CD4-positive, CD25-positive, alpha-beta regulatory T cell (primary cell): Measurements from ENCODE around the gene CMIP. TPM values are rescaled to one million over a fixed set of nuclear protein-coding genes. Genes with fewer than 3 reads are reported as not detected.

Experiments used
- ATAC-seq, 2 donors: fragments of 150-1000 bp; cut with Tn5 transposase; one replicate each; pipeline ENCODE4 v1.10.0; 2021; ENCODE audit warnings: low read depth in 2 of 2, moderate number of reproducible peaks in 2 of 2, moderate library complexity in 1 of 2
- DNase-seq, 3 donors: peaks; one replicate each; pipeline versions ENCODE4 v3.0.0 to v3.0.0-alpha.2; 2012 to 2022; ENCODE audit warnings: mixed read lengths in 1 of 3
- H3K27ac ChIP-seq: one replicate; pipeline ENCODE4 v1.7.0; 2013; ENCODE audit warnings: mild to moderate bottlenecking, low read length; ENCODE audit not compliant: insufficient read depth, poor library complexity, severe bottlenecking
- H3K27me3 ChIP-seq: one replicate; pipeline ENCODE4 v1.7.0; 2013; ENCODE audit warnings: low read length; ENCODE audit not compliant: control insufficient read depth, insufficient read depth
- H3K36me3 ChIP-seq: one replicate; pipeline ENCODE4 v1.7.0; 2013; ENCODE audit warnings: mild to moderate bottlenecking, low read length, moderate library complexity; ENCODE audit not compliant: control insufficient read depth, insufficient read depth
- H3K4me1 ChIP-seq: 2 replicates; pipeline ENCODE4 v1.7.0; 2013; ENCODE audit warnings: mild to moderate bottlenecking, low read length; ENCODE audit not compliant: insufficient read depth, control insufficient read depth, poor library complexity, severe bottlenecking
- H3K4me3 ChIP-seq: one replicate; pipeline ENCODE4 v1.7.0; 2013; ENCODE audit warnings: low read depth, mild to moderate bottlenecking, low read length, moderate library complexity
- H3K9me3 ChIP-seq, 2 experiments: 1 replicate in 1 of 2; 2 replicates in 1 of 2; pipeline ENCODE4 v1.7.0; 2013; ENCODE audit warnings: low read length in 2 of 2, mild to moderate bottlenecking in 1 of 2, moderate library complexity in 1 of 2; ENCODE audit not compliant: control insufficient read depth in 2 of 2
- H3K27ac Mint-ChIP-seq, 3 donors: one replicate each; pipeline ENCODE4 v1.8.0; 2020 to 2022; ENCODE audit warnings: mild to moderate bottlenecking in 3 of 3, mixed read lengths in 3 of 3, moderate library complexity in 2 of 3
- H3K27me3 Mint-ChIP-seq: one replicate; pipeline ENCODE4 v1.8.0; 2022; ENCODE audit warnings: mild to moderate bottlenecking, mixed read lengths
- H3K36me3 Mint-ChIP-seq: one replicate; pipeline ENCODE4 v1.8.0; 2020; ENCODE audit warnings: mixed read lengths
- H3K4me1 Mint-ChIP-seq, 4 donors: one replicate each; pipeline ENCODE4 v1.8.0; 2020 to 2022; ENCODE audit warnings: mixed read lengths in 4 of 4, mild to moderate bottlenecking in 1 of 4
- H3K4me3 Mint-ChIP-seq, 4 donors: one replicate each; pipeline ENCODE4 v1.8.0; 2020 to 2022; ENCODE audit warnings: mild to moderate bottlenecking in 4 of 4, mixed read lengths in 4 of 4, moderate library complexity in 3 of 4
- H3K9me3 Mint-ChIP-seq, 7 donors: one replicate each; pipeline ENCODE4 v1.8.0; 2020 to 2022; ENCODE audit warnings: mixed read lengths in 7 of 7, mild to moderate bottlenecking in 3 of 7, moderate library complexity in 2 of 7
- polyA plus RNA-seq, 4 donors: library from polyadenylated mRNA; unstranded; fragments of 300-500 nt; fragmentation: Illumina TruSeq; gene quantifications; one replicate each; pipeline ENCODE4 v1.2.3, GENCODE V29; 2021
- total RNA-seq: library from RNA; stranded (reverse); gene quantifications from one replicate; pipeline ENCODE4 v1.2.3, GENCODE V29; 2022

Gene CMIP
- total and polyA plus RNA-seq, 5 donors from 2014 or later: 0.21 to 49.7 (median 0.94) TPM

DNA sequence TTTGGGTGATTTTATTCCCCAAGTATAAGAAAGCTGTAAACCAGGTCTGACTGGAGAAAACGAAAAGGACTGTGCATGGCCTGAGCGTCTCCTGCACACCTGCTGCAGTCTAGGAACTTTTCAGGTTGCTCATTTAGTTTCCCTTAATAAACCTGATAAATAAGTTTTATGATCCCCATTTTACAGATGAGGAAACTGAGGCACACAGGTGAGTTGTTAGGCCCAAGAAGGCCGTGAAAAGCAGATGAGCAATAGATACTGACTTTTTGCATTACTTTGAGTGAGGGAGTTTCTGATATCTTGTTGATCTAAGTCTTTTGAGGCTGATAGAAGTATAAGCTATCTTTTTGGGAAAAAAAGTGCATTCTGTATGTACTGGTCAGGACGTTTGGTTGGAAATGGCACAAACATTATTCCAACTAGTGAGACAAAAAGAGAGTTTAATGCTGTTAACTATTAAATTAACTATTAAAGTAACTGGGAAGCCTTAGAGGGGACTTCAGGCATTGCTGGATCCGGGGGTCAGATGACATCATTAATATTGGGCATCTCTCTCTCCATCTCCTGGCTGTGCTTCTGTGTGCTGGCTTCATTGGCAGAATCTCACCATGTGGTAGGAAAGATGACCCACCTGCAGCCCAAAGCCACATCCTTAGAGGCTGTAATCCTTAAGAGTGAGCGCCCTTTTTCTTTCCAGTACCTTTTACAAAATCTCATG lies 163.4 kb downstream of the CMIP start:
- Histone ChIP-seq H3K9me3 (no peaks in the 10 kb centered on the region), H3K4me1 (no peaks in the 10 kb centered on the region), H3K36me3 (peaks cover 14% of the 10 kb centered on the region), H3K4me3 (no peak overlapping the region), H3K27me3 (no peaks in the 10 kb centered on the region), H3K27ac (no peak overlapping the region)
- no peak overlapping the region for H3K27ac Mint-ChIP-seq
- no peaks in the 10 kb centered on the region for H3K9me3 Mint-ChIP-seq
- H3K4me1 Mint-ChIP-seq: peaks cover 4 to 14% (median 7%) of the 10 kb centered on the region in 4 donors
- no peak for DNase-seq
- H3K36me3 Mint-ChIP-seq: peaks cover 18% of the 10 kb centered on the region
- no peaks in the 10 kb centered on the region for H3K27me3 Mint-ChIP-seq
- H3K4me3 Mint-ChIP-seq: no peak overlapping the region
- ATAC-seq: no peak

DNA sequence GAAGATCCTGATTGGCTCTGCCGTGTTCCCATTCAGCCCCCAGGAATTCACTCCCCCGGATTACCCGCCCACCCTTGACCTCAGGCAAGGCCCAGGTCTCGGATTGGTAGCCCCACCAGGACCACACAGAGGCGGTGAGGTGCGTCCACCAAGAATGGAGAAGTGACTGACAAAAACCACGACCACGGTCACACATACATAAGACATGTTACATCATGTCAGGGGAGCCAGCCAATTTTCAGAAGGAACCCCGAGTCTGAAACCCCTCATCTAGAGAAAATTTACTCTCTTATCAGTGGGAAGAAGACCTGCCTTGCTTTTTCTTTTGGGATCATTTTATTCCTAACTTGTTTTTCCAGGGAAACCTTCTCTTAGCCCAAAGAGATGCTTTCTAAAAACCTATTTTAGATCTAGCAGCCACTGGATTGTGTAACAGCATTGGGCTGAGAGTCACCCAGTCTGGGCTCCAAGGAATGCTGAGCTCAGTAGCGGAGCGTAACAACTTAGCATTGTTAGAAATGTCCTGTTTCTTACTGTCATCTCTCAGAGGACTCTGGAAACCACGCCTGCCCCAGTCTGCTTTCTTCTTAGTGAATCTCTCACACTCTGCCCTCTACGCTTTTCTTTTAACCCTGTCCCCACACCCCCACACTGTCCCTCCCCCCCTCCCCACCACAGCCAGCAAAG lies 164.1 kb downstream of the CMIP start:
- H3K4me3 Mint-ChIP-seq: no peak overlapping the region
- H3K27ac Mint-ChIP-seq: peak overlapping the region in 2 of 3 donors; percentile 20 to 70
- peaks cover 4 to 11% (median 7%) of the 10 kb centered on the region in 4 donors for H3K4me1 Mint-ChIP-seq
- no peak overlapping the region for H3K27ac ChIP-seq
- H3K9me3 Mint-ChIP-seq: no peaks in the 10 kb centered on the region
- H3K36me3 Mint-ChIP-seq: peaks cover 18% of the 10 kb centered on the region
- DNase-seq (no peak), ATAC-seq (no peak)
- H3K27me3 Mint-ChIP-seq: no peaks in the 10 kb centered on the region
- H3K36me3 ChIP-seq: peaks cover 14% of the 10 kb centered on the region
- no peaks in the 10 kb centered on the region for H3K27me3 ChIP-seq
- H3K9me3 ChIP-seq: no peaks in the 10 kb centered on the region
- no peak overlapping the region for H3K4me3 ChIP-seq
- H3K4me1 ChIP-seq: no peaks in the 10 kb centered on the region

DNA sequence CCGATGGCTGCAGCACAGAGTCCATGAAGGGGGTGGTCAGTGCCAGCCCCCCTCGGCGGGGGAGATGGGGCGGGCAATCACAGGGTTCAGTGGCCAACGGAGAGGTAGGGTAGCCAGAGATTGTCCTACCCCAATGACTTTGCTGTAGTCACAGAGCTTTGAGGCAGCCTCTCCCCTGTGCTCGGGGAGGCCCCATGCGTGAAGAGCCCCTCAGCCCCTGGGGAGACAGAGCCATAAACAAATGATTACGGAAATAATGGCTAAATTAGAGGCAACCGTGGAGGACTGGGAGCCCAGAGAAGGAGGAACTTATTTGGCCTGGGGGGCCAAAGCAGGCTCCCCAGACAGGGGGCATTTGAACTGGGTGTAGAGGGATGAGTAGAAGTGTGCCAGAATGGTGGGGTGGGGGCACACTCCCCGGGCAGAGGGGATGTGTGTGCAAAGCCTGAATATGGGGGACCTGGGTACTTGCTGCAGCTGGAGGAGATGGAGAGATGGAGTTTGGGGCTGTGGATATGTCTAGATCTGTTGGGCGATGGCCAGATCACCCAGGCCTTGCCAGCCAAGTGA lies 164.8 kb downstream of the CMIP start:
- no peaks in the 10 kb centered on the region for H3K4me1 ChIP-seq
- no peaks in the 10 kb centered on the region for H3K9me3 ChIP-seq
- Mint-ChIP-seq H3K27me3 (no peaks in the 10 kb centered on the region), H3K9me3 (no peaks in the 10 kb centered on the region), H3K36me3 (peaks cover 18% of the 10 kb centered on the region), H3K4me1 (peaks cover 4 to 11% (median 7%) of the 10 kb centered on the region in 4 donors), H3K27ac (peak overlapping the region; percentile 49 to 88 (median 70)), H3K4me3 (no peak overlapping the region)
- no peak overlapping the region for H3K27ac ChIP-seq
- peaks cover 14% of the 10 kb centered on the region for H3K36me3 ChIP-seq
- no peak for ATAC-seq
- no peak for DNase-seq
- no peak overlapping the region for H3K4me3 ChIP-seq
- H3K27me3 ChIP-seq: no peaks in the 10 kb centered on the region

DNA sequence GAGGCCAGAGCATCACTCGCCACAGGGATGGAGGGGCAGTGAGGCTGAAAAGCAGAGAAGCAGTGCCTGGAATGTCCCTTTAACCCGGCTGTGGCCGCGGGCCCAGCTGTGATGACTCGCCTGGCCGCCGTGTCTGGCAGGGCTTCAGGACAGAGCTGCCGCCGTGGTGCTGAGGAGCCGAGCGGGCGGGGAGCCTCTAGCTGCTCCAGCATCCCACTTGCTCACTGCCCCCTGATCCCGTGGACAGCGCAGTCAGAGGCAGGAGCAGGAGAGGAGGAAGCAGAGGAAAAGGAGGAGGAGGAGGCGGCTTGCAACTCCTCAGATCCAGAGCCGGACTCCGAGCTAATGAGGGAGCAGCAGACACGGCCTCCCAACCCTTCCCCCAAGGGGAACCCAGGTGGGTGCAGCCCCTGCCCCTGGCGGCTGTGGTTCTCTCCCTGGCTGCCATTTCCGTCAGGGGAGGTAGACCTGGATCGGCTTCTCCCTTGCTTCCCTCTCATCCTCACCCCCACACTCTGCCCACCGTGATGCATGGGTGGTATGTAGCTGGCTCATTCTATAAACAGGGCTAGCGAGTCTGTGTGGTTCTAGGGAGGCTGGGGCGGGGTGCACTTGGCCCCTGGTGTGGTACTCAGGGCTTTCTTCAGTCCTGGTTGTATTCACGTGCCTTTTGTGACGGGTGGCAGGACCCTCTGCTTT lies 165.7 kb downstream of the CMIP start:
- Histone ChIP-seq H3K9me3 (no peaks in the 10 kb centered on the region), H3K27ac (no peak overlapping the region), H3K4me3 (no peak overlapping the region), H3K4me1 (no peaks in the 10 kb centered on the region), H3K36me3 (peaks cover 14% of the 10 kb centered on the region), H3K27me3 (no peaks in the 10 kb centered on the region)
- Mint-ChIP-seq H3K27me3 (no peaks in the 10 kb centered on the region), H3K9me3 (no peaks in the 10 kb centered on the region), H3K4me1 (peaks cover 0 to 11% (median 7%) of the 10 kb centered on the region in 4 donors), H3K36me3 (peaks cover 18% of the 10 kb centered on the region), H3K4me3 (no peak overlapping the region), H3K27ac (peak overlapping the region in 2 of 3 donors; percentile 49 to 50)
- no peak for ATAC-seq
- DNase-seq: no peak

DNA sequence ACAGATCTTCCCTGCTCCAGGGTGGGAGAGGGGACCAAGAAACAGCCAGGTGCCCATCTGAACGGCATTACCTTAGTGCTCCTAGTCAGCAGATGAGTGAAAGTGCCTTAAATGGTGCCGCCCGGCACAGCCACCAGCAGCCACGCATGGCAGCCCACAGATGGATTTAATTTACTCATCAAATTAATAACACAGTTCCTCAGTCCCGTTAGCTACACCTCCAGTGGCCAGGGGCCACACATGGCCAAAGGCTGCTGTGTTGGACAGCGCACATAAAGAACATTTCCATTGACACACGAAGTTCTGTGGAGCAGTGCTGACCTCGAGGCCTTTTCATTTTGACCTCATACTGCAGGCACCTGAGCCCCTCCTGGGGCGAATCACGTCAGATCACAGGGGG lies 166.3 kb downstream of the CMIP start:
- Mint-ChIP-seq H3K36me3 (peaks cover 18% of the 10 kb centered on the region), H3K27me3 (no peaks in the 10 kb centered on the region), H3K4me1 (peaks cover 0 to 12% (median 7%) of the 10 kb centered on the region in 4 donors), H3K4me3 (no peak overlapping the region), H3K9me3 (no peaks in the 10 kb centered on the region), H3K27ac (no peak overlapping the region)
- Histone ChIP-seq H3K27me3 (no peaks in the 10 kb centered on the region), H3K9me3 (no peaks in the 10 kb centered on the region), H3K36me3 (peaks cover 14% of the 10 kb centered on the region), H3K4me1 (peaks cover 3% of the 10 kb centered on the region), H3K27ac (no peak overlapping the region), H3K4me3 (no peak overlapping the region)
- no peak for DNase-seq
- ATAC-seq: no peak

DNA sequence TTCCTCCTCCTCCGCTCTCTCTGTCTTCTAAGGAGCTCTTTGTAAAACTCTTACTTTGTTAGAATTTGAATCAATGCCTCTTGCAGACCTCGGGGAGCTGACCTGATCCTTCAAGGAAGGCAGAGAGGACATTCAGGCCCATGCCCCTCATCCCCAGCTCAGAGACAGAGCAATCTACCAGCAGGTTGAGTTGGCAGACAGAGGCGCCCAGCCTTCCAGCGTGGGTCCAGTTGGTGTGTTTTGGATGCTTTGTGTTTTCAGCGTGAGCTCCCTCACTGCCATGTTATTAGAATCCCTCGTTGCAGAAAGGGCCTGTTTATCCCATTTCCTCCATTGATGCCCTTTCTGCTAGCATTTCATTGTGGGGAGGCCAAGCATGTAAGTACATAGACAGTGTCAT lies 167.1 kb downstream of the CMIP start:
- Histone ChIP-seq H3K27ac (no peak overlapping the region), H3K9me3 (no peaks in the 10 kb centered on the region), H3K4me3 (no peak overlapping the region), H3K4me1 (peaks cover 11% of the 10 kb centered on the region), H3K36me3 (peaks cover 14% of the 10 kb centered on the region), H3K27me3 (no peaks in the 10 kb centered on the region)
- H3K9me3 Mint-ChIP-seq: no peaks in the 10 kb centered on the region
- DNase-seq (no peak), ATAC-seq (no peak)
- peaks cover 0 to 17% (median 11%) of the 10 kb centered on the region in 4 donors for H3K4me1 Mint-ChIP-seq
- H3K27ac Mint-ChIP-seq: peak overlapping the region in 2 of 3 donors; percentile 55 to 95
- no peaks in the 10 kb centered on the region for H3K27me3 Mint-ChIP-seq
- H3K4me3 Mint-ChIP-seq: no peak overlapping the region
- peaks cover 15% of the 10 kb centered on the region for H3K36me3 Mint-ChIP-seq

- no peak for ATAC-seq
- H3K4me3 Mint-ChIP-seq: no peak overlapping the region
- no peak overlapping the region for H3K27ac ChIP-seq
- H3K4me1 Mint-ChIP-seq: peaks cover 0 to 21% (median 15%) of the 10 kb centered on the region in 4 donors
- H3K9me3 ChIP-seq: no peaks in the 10 kb centered on the region
- H3K9me3 Mint-ChIP-seq: no peaks in the 10 kb centered on the region
- H3K27me3 ChIP-seq: no peaks in the 10 kb centered on the region
- no peaks in the 10 kb centered on the region for H3K27me3 Mint-ChIP-seq
- H3K27ac Mint-ChIP-seq: peak overlapping the region in 1 of 3 donors; percentile 57
- no peak overlapping the region for H3K4me3 ChIP-seq
- peaks cover 14% of the 10 kb centered on the region for H3K36me3 ChIP-seq
- peaks cover 12% of the 10 kb centered on the region for H3K36me3 Mint-ChIP-seq
- no peak for DNase-seq
- peaks cover 19% of the 10 kb centered on the region for H3K4me1 ChIP-seq
These were observed 167.9 kb downstream of the CMIP start for GRCh38 chr16:81612351-81613163.
